ENCODE data around the gene M6PR.

M6PR gene

GRCh38 chr12:8949342-8950220 is at the start of gene M6PR:
Gene M6PR, minus strand, starts transcription at chr12:8949645. Its CDS starts 3,241 bp downstream, at chr12:8946404.
- intact Hi-C loops (cut with DNase I) = loop anchor here (2.0 kb wide), 1 partner anchor 35 kb away; the partner anchor contains the start of gene PHC1
- DNase-seq = peak; percentile 91 to 99 (median 97)

GRCh38 chr12:8996682-8997405 is 47.4 kb upstream of the M6PR start:
- intact Hi-C loops (cut with DNase I) = no loop called here
- no peak for DNase-seq

- no peak for DNase-seq
- intact Hi-C loops (cut with DNase I) = no loop called here
Observed at GRCh38 chr12:8995021-8995775, 45.8 kb upstream of the M6PR start.

- DNase-seq = no peak
- intact Hi-C loops (cut with DNase I) = no loop called here
Observed at GRCh38 chr12:8993827-8994226, 44.4 kb upstream of the M6PR start.

- intact Hi-C loops (cut with DNase I) = no loop called here
- no peak for DNase-seq
Observed at GRCh38 chr12:8991371-8992345, 42.2 kb upstream of the M6PR start.

- intact Hi-C loops (cut with DNase I) = no loop called here
Observed at GRCh38 chr12:8989413-8989812, 40.0 kb upstream of the M6PR start, which contains the start of gene KLRG1. Gene KLRG1, plus strand, starts transcription at chr12:8989546. Its CDS starts 90 bp downstream, at chr12:8989636.

GRCh38 chr12:8987685-8988084 is 38.2 kb upstream of the M6PR start:
- no peak for DNase-seq
- intact Hi-C loops (cut with DNase I) = no loop called here

More at GRCh38 chr12:8989413-8989812, 40.0 kb upstream of the M6PR start, which contains the start of gene KLRG1:
- no peak for DNase-seq

- intact Hi-C loops (cut with DNase I) = no loop called here
- DNase-seq = no peak
Observed at GRCh38 chr12:8987163-8987562, 37.7 kb upstream of the M6PR start.

- DNase-seq = no peak
- intact Hi-C loops (cut with DNase I) = no loop called here
Observed at GRCh38 chr12:8985213-8985754, 35.8 kb upstream of the M6PR start.

GRCh38 chr12:8980137-8980536 is 30.7 kb upstream of the M6PR start:
- no peak for DNase-seq
- intact Hi-C loops (cut with DNase I) = no loop called here

GRCh38 chr12:8970432-8970831 is 21.0 kb upstream of the M6PR start:
- DNase-seq = no peak
- intact Hi-C loops (cut with DNase I) = no loop called here

GRCh38 chr12:8969861-8970411 is 20.5 kb upstream of the M6PR start:
- DNase-seq = no peak

GRCh38 chr12:8968761-8969160 is 19.3 kb upstream of the M6PR start:
- DNase-seq = no peak
- intact Hi-C loops (cut with DNase I) = no loop called here

More at GRCh38 chr12:8969861-8970411, 20.5 kb upstream of the M6PR start:
- intact Hi-C loops (cut with DNase I) = no loop called here

GRCh38 chr12:8960176-8960575 is 10.7 kb upstream of the M6PR start:
- DNase-seq = no peak
- intact Hi-C loops (cut with DNase I) = no loop called here

- intact Hi-C loops (cut with DNase I) = no loop called here
- no peak for DNase-seq
Observed at GRCh38 chr12:8958066-8958465, 8.6 kb upstream of the M6PR start.

- intact Hi-C loops (cut with DNase I) = no loop called here
- DNase-seq = no peak
Observed at GRCh38 chr12:8957561-8957960, 8.1 kb upstream of the M6PR start.

- DNase-seq = no peak
- intact Hi-C loops (cut with DNase I) = no loop called here
Observed at GRCh38 chr12:8956772-8957171, 7.3 kb upstream of the M6PR start.

GRCh38 chr12:8956073-8956472 is 6.6 kb upstream of the M6PR start:
- intact Hi-C loops (cut with DNase I) = no loop called here
- DNase-seq = no peak

All from head of caudate nucleus (tissue), 42 donors.